Fibroblast of villous mesenchyme (primary cell): ENCODE data around the gene YBX3. TPM values are rescaled to one million over a fixed set of nuclear protein-coding genes. Genes with fewer than 3 reads are reported as not detected.
"Not testable (repeated sequence)": the region's sequence is repeated elsewhere in the genome, so short reads cannot be mapped to it uniquely, and the experiment has no call there.

Experiments
- DNase-seq: peaks from one replicate; pipeline ENCODE4 v3.0.0-alpha.2; 2010; ENCODE audit warnings: low read depth
- H3K4me3 ChIP-seq: 2 replicates; pipeline ENCODE4 v1.5.1; 2011; ENCODE audit warnings: low read depth, mild to moderate bottlenecking, low read length
- total RNA-seq: library from RNA; depleted of rRNA; stranded (reverse); fragments of >200 nt; gene quantifications from 2 replicates; pipeline ENCODE4 v1.2.3, GENCODE V29; 2012
- TF ChIP-seq, protein P1 (sequence below): IDR thresholded peaks from 2 replicates; pipeline ENCODE4 v1.5.1; 2012; ENCODE audit warnings: low read depth, mild to moderate bottlenecking, low read length; ENCODE audit not compliant: insufficient read depth

YBX3 gene
- total RNA-seq, 1 donor: 104 TPM

DNA sequence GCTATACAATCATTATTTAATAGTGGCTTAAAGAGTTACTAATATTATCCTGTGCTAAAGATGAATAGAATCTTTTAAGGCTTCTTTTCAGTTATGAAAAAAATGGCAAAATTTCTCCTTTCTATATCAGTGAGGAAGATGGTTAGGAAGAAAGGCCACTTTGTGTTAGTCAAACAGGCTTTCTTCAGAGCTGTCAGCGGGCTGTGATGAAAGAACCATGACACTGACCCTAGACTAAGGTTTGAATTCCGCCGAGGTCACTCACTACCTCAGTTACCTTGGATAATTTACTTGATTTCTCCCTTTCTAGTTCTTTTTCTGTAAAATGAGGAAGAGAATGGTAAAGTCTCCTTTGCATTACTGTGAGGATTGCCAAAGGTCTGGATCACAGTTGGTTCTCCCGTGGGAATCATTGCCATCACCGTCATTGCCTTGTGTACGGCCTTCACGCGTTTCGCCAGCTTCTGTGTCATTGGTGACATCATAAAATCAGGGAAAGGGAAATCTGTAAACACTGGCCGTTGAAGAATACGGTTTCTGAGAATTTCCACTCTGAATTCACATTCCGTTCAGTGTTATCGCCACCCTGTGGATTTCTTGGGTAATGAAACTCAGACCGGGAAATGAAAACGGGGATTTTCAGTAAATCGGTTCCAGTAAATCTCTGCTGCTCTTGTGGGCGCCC is 26.7 kb upstream of the YBX3 start:
- TF ChIP-seq, protein P1, sequence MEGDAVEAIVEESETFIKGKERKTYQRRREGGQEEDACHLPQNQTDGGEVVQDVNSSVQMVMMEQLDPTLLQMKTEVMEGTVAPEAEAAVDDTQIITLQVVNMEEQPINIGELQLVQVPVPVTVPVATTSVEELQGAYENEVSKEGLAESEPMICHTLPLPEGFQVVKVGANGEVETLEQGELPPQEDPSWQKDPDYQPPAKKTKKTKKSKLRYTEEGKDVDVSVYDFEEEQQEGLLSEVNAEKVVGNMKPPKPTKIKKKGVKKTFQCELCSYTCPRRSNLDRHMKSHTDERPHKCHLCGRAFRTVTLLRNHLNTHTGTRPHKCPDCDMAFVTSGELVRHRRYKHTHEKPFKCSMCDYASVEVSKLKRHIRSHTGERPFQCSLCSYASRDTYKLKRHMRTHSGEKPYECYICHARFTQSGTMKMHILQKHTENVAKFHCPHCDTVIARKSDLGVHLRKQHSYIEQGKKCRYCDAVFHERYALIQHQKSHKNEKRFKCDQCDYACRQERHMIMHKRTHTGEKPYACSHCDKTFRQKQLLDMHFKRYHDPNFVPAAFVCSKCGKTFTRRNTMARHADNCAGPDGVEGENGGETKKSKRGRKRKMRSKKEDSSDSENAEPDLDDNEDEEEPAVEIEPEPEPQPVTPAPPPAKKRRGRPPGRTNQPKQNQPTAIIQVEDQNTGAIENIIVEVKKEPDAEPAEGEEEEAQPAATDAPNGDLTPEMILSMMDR: peak; percentile 94
- peak; percentile 98 for DNase-seq
- peak overlapping the region; percentile 46 for H3K4me3 ChIP-seq

DNA sequence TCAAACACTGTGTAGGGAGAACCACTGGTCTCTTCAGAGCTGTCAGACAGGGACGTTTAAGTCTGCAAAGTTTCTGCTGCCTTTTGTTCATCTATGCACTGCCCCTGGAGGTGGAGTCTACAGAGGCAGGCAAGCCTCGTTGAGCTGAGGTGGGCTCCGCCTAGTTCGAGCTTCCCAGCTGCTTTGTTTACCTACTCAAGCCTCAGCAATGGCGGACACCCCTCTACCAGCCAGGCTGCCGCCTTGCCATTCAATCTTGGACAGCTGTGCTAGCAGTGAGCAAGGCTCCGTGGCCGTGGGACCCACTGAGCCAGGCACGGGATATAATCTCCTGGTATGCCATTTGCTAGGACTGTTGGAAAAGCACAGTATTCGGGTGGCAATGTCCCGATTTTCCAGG is 24.6 kb upstream of the YBX3 start:
- H3K4me3 ChIP-seq: no peak overlapping the region
- TF ChIP-seq, protein P1: no peak
- DNase-seq: no peak

DNA sequence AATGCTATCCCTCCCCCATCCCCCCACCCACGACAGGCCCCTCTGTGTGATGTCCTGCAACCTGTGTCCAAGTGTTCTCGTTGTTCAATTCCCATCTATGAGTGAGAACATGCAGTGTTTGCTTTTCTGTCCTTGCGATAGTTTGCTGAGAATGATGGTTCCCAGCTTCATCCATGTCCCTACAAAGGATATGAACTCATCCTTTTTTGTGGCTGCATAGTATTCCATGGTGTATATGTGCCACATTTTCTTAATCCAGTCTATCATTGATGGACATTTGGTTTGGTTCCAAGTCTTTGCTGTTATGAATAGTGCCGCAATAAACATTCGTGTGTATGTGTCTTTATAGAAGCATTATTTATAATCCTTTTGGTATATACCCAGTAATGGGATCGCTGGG is 20.3 kb upstream of the YBX3 start:
- DNase-seq, H3K4me3 ChIP-seq: not testable (repeated sequence)

DNA sequence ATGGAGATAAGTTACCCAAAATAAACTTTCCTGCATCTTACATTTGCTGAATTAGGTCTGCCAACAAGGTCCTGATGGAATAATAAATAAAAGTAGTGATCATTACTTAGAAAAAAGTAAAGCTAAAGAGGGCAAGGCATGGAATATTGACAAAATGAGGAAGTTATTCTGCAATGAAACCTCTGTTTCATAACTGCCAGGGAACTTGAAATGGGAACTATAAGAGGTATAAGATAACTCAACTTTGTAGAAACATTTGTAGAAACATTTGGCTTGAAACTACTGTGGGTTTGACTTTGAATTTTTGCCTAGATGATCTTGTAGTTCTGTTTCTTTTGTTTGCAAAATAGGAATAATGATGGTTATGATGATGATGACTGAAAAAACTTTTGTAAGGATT is 18.7 kb upstream of the YBX3 start:
- no peak overlapping the region for H3K4me3 ChIP-seq
- TF ChIP-seq, protein P1: no peak
- DNase-seq: no peak

DNA sequence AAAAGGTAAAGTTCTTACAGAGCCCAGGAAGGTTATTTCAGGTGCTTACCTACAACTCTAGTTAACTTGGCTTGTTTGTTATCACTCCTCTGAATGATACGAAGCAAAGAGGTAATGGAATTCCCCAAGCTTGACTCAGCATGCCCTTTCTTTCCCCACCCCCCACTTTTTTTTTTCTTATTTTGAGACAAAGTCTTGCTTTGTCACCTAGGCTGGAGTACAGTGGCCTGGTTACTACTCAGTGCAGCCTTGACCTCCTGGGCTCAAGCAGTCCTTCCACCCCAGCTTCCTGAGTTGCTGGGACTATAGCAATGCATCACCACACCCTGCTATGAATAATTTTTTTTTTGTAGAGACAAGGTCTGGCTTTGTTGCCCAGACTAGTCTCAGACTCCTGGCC is 17.1 kb upstream of the YBX3 start:
- H3K4me3 ChIP-seq: no peak overlapping the region
- no peak for DNase-seq
- TF ChIP-seq, protein P1: no peak

DNA sequence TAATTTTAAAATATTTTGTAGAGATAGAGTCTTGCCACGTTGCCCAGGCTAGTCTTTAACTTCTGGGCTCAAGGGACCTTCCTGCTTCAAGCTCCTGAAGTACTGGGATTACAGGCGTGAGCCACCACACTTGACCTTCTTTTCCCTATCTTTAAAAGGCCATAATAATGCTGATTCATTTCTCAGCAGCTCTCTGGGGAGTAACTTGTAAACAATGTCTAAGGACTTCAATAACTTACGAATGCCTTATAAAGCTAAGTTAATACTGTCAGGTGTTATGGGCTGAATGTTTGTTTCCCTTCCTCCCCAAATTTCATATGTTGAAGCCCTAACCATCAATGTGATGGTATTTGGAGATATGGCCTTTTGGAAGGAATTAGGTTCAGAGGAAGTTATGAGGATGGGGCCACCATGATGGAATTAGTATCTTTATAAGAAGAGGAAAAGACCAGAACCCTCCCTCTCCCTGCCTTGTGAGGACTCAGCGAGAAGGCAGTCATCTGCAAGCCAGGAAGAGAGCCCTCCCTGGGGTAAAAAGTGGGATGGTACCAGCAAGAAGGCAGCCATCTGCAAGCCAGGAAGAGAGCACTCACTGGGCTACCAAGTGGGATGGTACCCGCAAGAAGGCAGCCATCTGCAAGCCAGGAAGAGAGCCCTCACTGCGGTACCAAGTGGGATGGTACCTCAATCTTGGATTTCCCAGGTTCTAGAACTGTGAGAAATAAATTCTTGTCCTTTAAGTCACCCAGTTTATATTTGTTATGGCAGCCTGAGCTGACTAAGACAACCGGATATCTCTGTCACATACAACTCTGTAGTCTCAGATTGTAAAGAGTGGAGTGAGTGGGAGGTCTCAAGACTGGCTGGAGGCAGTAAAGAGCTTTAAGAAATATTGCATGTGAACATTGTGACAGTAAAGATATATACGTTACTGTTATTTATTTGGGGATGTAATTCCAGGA is 16.3 kb upstream of the YBX3 start:
- DNase-seq: peak; percentile 60
- TF ChIP-seq, protein P1: no peak
- no peak overlapping the region for H3K4me3 ChIP-seq

DNA sequence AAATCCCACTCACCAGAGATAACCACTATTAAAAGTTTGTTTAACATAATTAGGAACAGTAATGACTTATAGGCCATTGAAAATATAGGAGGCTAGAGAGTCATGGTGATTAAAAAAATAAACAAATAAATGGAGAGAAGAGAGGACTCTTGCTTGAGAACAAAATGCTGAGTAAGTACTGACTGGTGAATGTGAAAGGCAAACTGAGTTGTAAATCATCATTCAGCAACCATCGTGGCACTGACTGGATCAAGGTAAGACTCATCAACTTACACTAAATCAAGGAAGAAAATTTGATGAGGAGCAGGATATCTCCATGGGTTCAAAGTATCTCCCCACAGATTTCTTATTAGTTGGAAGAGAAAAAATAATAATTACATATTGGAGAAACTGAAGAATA is 14.1 kb upstream of the YBX3 start:
- DNase-seq: no peak
- TF ChIP-seq, protein P1: no peak
- H3K4me3 ChIP-seq: no peak overlapping the region
